Endothelial cell of umbilical vein (primary cell): ENCODE results near the gene PLEKHM2. TPM values are rescaled to one million over a fixed set of nuclear protein-coding genes. Genes with fewer than 3 reads are reported as not detected.

Source experiments
- BruUV-seq: library from RNA; stranded (reverse); fragments of 400-500 nt; replicated peaks from 2 replicates; lab custom pipeline; 2021; lab: Mats Ljungman, UMichigan
- CTCF ChIA-PET: fragments of 300-600, 350-600 bp; sonication (Branson Sonifier 250); formaldehyde crosslinking; loops from one replicate; lab custom pipeline; 2021; ENCODE audit warnings: antibody characterized with exemption, inconsistent platforms; lab: Charles Lee
- POLR2A ChIA-PET: fragments of 300-600, 350-600 bp; sonication (Branson Sonifier 250); formaldehyde crosslinking; loops from one replicate; lab custom pipeline; 2021; ENCODE audit warnings: antibody characterized with exemption, inconsistent platforms; lab: Charles Lee
- DNase-seq: peaks from one replicate; pipeline ENCODE4 v3.0.0-alpha.2; 2011; ENCODE audit warnings: low read depth, low spot score
- FAIRE-seq: peaks from 2 replicates; lab custom pipeline; 2011; peaks lifted over from hg19 to GRCh38; lab: Jason Lieb, UNC
- H2AFZ ChIP-seq: 2 replicates; pipeline ENCODE4 v1.6.0; 2012; ENCODE audit warnings: low read depth, low read length, control low read depth, inconsistent platforms
- H3K27ac ChIP-seq: 2 replicates; pipeline ENCODE4 v1.5.1; 2011; ENCODE audit warnings: low read depth, mild to moderate bottlenecking, control low read depth, low read length, moderate library complexity; ENCODE audit not compliant: insufficient read depth
- H3K27me3 ChIP-seq, 2 experiments: 2 replicates each; pipeline versions ENCODE4 v1.6.0 to v1.6.1; 2011; ENCODE audit warnings: low read length in 2 of 2, mixed read lengths in 1 of 2; ENCODE audit not compliant: control insufficient read depth in 2 of 2, insufficient read depth in 2 of 2
- H3K36me3 ChIP-seq, 2 experiments: 2 replicates in 1 of 2; 3 replicates in 1 of 2; pipeline ENCODE4 v1.5.1; 2011; ENCODE audit warnings: low read length in 2 of 2, mild to moderate bottlenecking in 1 of 2, moderate library complexity in 1 of 2; ENCODE audit not compliant: control insufficient read depth in 2 of 2, insufficient read depth in 2 of 2; ENCODE audit errors: extremely low read depth in 1 of 2
- H3K4me1 ChIP-seq: 3 replicates; pipeline ENCODE4 v1.5.1; 2011; ENCODE audit warnings: mild to moderate bottlenecking, low read length; ENCODE audit not compliant: control insufficient read depth, insufficient read depth; ENCODE audit errors: extremely low read depth
- H3K4me2 ChIP-seq: 2 replicates; pipeline ENCODE4 v1.6.1; 2011; ENCODE audit warnings: low read length, control low read depth, mixed read lengths; ENCODE audit not compliant: insufficient read depth
- H3K4me3 ChIP-seq, 3 experiments: fragments of 200-600 bp in 1 of 3; sonication (generic), shearing (Covaris generic) in 1 of 3; replicated peaks in 1 of 3; 2 replicates each; pipeline ENCODE4 v1.5.1; 2011 to 2016; ENCODE audit warnings: control low read depth in 3 of 3, low read length in 3 of 3, mild to moderate bottlenecking in 2 of 3, inconsistent platforms in 1 of 3, low read depth in 1 of 3, moderate library complexity in 1 of 3; ENCODE audit not compliant: insufficient read depth in 1 of 3
- H3K79me2 ChIP-seq: 2 replicates; pipeline ENCODE4 v1.6.0; 2012; ENCODE audit warnings: low read length, inconsistent platforms; ENCODE audit not compliant: control insufficient read depth, insufficient read depth
- H3K9ac ChIP-seq: replicated peaks from 2 replicates; pipeline ENCODE3; 2011; ENCODE audit warnings: low read length, control low read depth; ENCODE audit not compliant: insufficient read depth; ENCODE audit errors: extremely low read depth
- H3K9me1 ChIP-seq: replicated peaks from 3 replicates; pipeline ENCODE4 v1.6.0; 2011; ENCODE audit warnings: mild to moderate bottlenecking, low read length; ENCODE audit not compliant: control insufficient read depth, insufficient read depth; ENCODE audit errors: extremely low read depth
- H3K9me3 ChIP-seq: replicated peaks from 2 replicates; pipeline ENCODE4 v1.5.1; 2012; ENCODE audit warnings: low read length, inconsistent platforms; ENCODE audit not compliant: control insufficient read depth, insufficient read depth
- H4K20me1 ChIP-seq: replicated peaks from 2 replicates; pipeline ENCODE3; 2011; ENCODE audit warnings: mild to moderate bottlenecking, low read length; ENCODE audit not compliant: control insufficient read depth, insufficient read depth; ENCODE audit errors: extremely low read depth
- EZH2 ChIP-seq: IDR thresholded peaks from 2 replicates; pipeline ENCODE4 v1.6.1; 2012; ENCODE audit warnings: borderline replicate concordance, low read depth, mild to moderate bottlenecking, moderate library complexity, low read length, inconsistent platforms; ENCODE audit not compliant: severe bottlenecking
- FOS ChIP-seq: IDR thresholded peaks from 2 replicates; pipeline ENCODE4 v1.6.1; 2011; ENCODE audit warnings: mild to moderate bottlenecking, low read length, moderate library complexity, borderline replicate concordance; ENCODE audit not compliant: insufficient read depth
- GATA2 ChIP-seq: IDR thresholded peaks from 2 replicates; pipeline ENCODE4 v1.7.0; 2011; ENCODE audit warnings: low read depth, mild to moderate bottlenecking, moderate library complexity, mixed read lengths, low read length; ENCODE audit not compliant: insufficient read length, insufficient read depth
- JUN ChIP-seq: IDR thresholded peaks from 2 replicates; pipeline ENCODE4 v1.6.1; 2011; ENCODE audit warnings: borderline replicate concordance, low read depth; ENCODE audit not compliant: insufficient read length, insufficient read depth
- MYC ChIP-seq: IDR thresholded peaks from one replicate; pipeline ENCODE4 v1.6.1; 2011; ENCODE audit warnings: mild to moderate bottlenecking, low read depth, low read length
- POLR2A ChIP-seq: IDR thresholded peaks from 2 replicates; pipeline ENCODE4 v1.6.1; 2012; ENCODE audit warnings: low read depth, mild to moderate bottlenecking, control low read depth, low read length
- dilution Hi-C: fragments of 300-500 bp; cut with MboI; formaldehyde crosslinking; loops from one replicate; pipeline ENCODE4 v1.15.0; 2019; ENCODE audit warnings: low sequenced_read_pairs; ENCODE audit not compliant: extremely low pct_ligation_motif_present
- intact Hi-C: fragments of 100-400 bp; cut with micrococcal nuclease; formaldehyde crosslinking; loops from one replicate; pipeline ENCODE4 v1.10.0; 2022
- polyA plus RNA-seq, 4 experiments: library from polyadenylated mRNA; depleted of rRNA in 3 of 4; stranded (reverse) in 3 of 4; unstranded in 1 of 4; fragments of >200 nt; gene quantifications; 2 replicates each; pipeline versions ENCODE4 v1.2.1 to v1.2.3, GENCODE V29; 2011 to 2012; ENCODE audit warnings: missing spikeins in 1 of 4
- total RNA-seq: library from RNA; stranded (reverse); gene quantifications from 2 replicates; pipeline ENCODE4 v1.2.3, GENCODE V29; 2021
- TF ChIP-seq, protein P1 (sequence below): IDR thresholded peaks from 2 replicates; pipeline ENCODE4 v1.6.1; 2011; ENCODE audit not compliant: insufficient read depth, insufficient read length
- TF ChIP-seq, protein P2 (sequence below), 2 donors: IDR thresholded peaks; 1 replicate in 1 of 2; 2 replicates in 1 of 2; pipeline ENCODE4 v1.5.1; 2011; ENCODE audit warnings: low read length in 2 of 2, mild to moderate bottlenecking in 2 of 2, moderate library complexity in 2 of 2, control low read depth in 1 of 2, inconsistent platforms in 1 of 2, low read depth in 1 of 2; ENCODE audit not compliant: insufficient read depth in 1 of 2; ENCODE audit errors: extremely low read depth in 1 of 2

Gene PLEKHM2
- total and polyA plus RNA-seq, 2 donors (not counting 3 experiments of a cell fraction or from before 2014, with no cell fraction given) = 60.6 to 67.5 TPM

DNA sequence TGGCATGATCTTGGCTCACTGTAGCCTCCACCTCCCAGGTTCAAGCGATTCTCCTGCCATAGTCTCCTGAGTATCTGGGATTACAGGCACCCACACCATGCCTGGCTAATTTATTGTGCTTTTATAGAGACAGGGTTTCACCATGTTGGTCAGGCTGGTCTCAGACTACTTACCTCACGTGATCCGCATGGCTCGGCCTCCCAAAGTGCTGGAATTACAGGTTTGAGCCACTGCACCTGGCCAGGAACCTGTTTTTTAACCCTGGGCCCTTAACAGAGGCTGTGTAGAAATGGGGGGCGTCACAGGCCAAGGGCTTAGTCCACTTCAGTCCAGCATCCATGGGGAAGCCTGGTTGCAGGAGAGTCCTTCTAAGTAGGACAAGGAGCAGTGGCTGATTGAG, 83.8 kb downstream of the PLEKHM2 start:
- Histone ChIP-seq H3K4me3 (no peak overlapping the region), H2AFZ (no peak overlapping the region), H3K27me3 (no peaks in the 10 kb centered on the region), H3K79me2 (peaks cover 73% of the 10 kb centered on the region), H3K9ac (no peak overlapping the region), H4K20me1 (no peaks in the 10 kb centered on the region), H3K27ac (no peak overlapping the region), H3K36me3 (peaks cover 43 to 63% of the 10 kb centered on the region in 2 experiments), H3K4me2 (no peak overlapping the region), H3K9me3 (no peaks in the 10 kb centered on the region), H3K4me1 (peaks cover 20% of the 10 kb centered on the region), H3K9me1 (no peaks in the 10 kb centered on the region)
- BruUV-seq = no TSS peak
- intact Hi-C loops (no loop called here), dilution Hi-C loops (no loop called here)
- no peak for DNase-seq
- no peak for TF ChIP-seq FOS
- TF ChIP-seq EZH2 = no peak
- TF ChIP-seq MYC = no peak
- no peak for TF ChIP-seq POLR2A
- TF ChIP-seq, protein P1, sequence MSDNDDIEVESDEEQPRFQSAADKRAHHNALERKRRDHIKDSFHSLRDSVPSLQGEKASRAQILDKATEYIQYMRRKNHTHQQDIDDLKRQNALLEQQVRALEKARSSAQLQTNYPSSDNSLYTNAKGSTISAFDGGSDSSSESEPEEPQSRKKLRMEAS = no peak
- TF ChIP-seq GATA2 = no peak
- TF ChIP-seq JUN = no peak
- TF ChIP-seq, protein P2, sequence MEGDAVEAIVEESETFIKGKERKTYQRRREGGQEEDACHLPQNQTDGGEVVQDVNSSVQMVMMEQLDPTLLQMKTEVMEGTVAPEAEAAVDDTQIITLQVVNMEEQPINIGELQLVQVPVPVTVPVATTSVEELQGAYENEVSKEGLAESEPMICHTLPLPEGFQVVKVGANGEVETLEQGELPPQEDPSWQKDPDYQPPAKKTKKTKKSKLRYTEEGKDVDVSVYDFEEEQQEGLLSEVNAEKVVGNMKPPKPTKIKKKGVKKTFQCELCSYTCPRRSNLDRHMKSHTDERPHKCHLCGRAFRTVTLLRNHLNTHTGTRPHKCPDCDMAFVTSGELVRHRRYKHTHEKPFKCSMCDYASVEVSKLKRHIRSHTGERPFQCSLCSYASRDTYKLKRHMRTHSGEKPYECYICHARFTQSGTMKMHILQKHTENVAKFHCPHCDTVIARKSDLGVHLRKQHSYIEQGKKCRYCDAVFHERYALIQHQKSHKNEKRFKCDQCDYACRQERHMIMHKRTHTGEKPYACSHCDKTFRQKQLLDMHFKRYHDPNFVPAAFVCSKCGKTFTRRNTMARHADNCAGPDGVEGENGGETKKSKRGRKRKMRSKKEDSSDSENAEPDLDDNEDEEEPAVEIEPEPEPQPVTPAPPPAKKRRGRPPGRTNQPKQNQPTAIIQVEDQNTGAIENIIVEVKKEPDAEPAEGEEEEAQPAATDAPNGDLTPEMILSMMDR (IDR thresholded peaks at IDR 0.05; ENCODE audit: extremely low read depth in 1 of 2, insufficient read depth in 1 of 2, low read depth in 1 of 2, low read length in 2 of 2) = no peak
- CTCF ChIA-PET = no interaction called here
- FAIRE-seq = no peak
- POLR2A ChIA-PET = no interaction called here
